HG03469 (cell line): ENCODE data around the gene OVOL1.
"Not testable (repeated sequence)": the region's sequence is repeated elsewhere in the genome, so short reads cannot be mapped to it uniquely, and the experiment has no call there.

Experiments used
- ATAC-seq: cut with Tn5 transposase; IDR thresholded peaks from one replicate; pipeline ENCODE4 v1.9.1; 2021; ENCODE audit warnings: mild to moderate bottlenecking, moderate library complexity, moderate number of reproducible peaks; ENCODE audit not compliant: unreplicated experiment

The OVOL1 gene

GRCh38 chr11:65786786-65787636 lies at the start of gene OVOL1:
OVOL1 (plus strand) TSS chr11:65787063; CDS start chr11:65787374, 311 bp downstream.
- no peak for ATAC-seq

GRCh38 chr11:65739022-65739421 lies 47.8 kb upstream of the OVOL1 start:
- ATAC-seq = no peak

GRCh38 chr11:65741185-65741584 lies 45.7 kb upstream of the OVOL1 start:
- ATAC-seq = no peak

- ATAC-seq = no peak
Measured at GRCh38 chr11:65742353-65742752, 44.5 kb upstream of the OVOL1 start.

- ATAC-seq = no peak
Measured at GRCh38 chr11:65743681-65744025, 43.2 kb upstream of the OVOL1 start.

- ATAC-seq = no peak
Measured at GRCh38 chr11:65744026-65744698, 42.7 kb upstream of the OVOL1 start.

GRCh38 chr11:65744699-65745042 lies 42.2 kb upstream of the OVOL1 start:
- ATAC-seq = no peak

GRCh38 chr11:65745049-65745448 lies 41.8 kb upstream of the OVOL1 start:
- no peak for ATAC-seq

GRCh38 chr11:65762169-65762568 lies 24.7 kb upstream of the OVOL1 start:
- not testable (repeated sequence) for ATAC-seq

GRCh38 chr11:65762816-65763215 lies 24.0 kb upstream of the OVOL1 start:
- ATAC-seq = not testable (repeated sequence)

- ATAC-seq = no peak
Measured at GRCh38 chr11:65764434-65764833, 22.4 kb upstream of the OVOL1 start.

GRCh38 chr11:65766535-65766934 lies 20.3 kb upstream of the OVOL1 start:
- no peak for ATAC-seq

- ATAC-seq = no peak
Measured at GRCh38 chr11:65767406-65767805, 19.5 kb upstream of the OVOL1 start.

- not testable (repeated sequence) for ATAC-seq
Measured at GRCh38 chr11:65767806-65768205, 19.1 kb upstream of the OVOL1 start.

GRCh38 chr11:65770951-65771567 lies 15.8 kb upstream of the OVOL1 start:
- ATAC-seq = no peak

- ATAC-seq = no peak
Measured at GRCh38 chr11:65771589-65772112, 15.2 kb upstream of the OVOL1 start.

- ATAC-seq = no peak
Measured at GRCh38 chr11:65773784-65774411, 13.0 kb upstream of the OVOL1 start.

- no peak for ATAC-seq
Measured at GRCh38 chr11:65774525-65775306, 12.1 kb upstream of the OVOL1 start.

GRCh38 chr11:65776196-65776595 lies 10.7 kb upstream of the OVOL1 start:
- no peak for ATAC-seq

GRCh38 chr11:65776710-65777141 lies 10.1 kb upstream of the OVOL1 start:
- ATAC-seq = no peak
